Measurements from ENCODE around the gene EPB41.

- TF ChIP-seq, protein P1, sequence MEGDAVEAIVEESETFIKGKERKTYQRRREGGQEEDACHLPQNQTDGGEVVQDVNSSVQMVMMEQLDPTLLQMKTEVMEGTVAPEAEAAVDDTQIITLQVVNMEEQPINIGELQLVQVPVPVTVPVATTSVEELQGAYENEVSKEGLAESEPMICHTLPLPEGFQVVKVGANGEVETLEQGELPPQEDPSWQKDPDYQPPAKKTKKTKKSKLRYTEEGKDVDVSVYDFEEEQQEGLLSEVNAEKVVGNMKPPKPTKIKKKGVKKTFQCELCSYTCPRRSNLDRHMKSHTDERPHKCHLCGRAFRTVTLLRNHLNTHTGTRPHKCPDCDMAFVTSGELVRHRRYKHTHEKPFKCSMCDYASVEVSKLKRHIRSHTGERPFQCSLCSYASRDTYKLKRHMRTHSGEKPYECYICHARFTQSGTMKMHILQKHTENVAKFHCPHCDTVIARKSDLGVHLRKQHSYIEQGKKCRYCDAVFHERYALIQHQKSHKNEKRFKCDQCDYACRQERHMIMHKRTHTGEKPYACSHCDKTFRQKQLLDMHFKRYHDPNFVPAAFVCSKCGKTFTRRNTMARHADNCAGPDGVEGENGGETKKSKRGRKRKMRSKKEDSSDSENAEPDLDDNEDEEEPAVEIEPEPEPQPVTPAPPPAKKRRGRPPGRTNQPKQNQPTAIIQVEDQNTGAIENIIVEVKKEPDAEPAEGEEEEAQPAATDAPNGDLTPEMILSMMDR (IDR thresholded peaks at IDR 0.05; ENCODE audit: low read depth, low read length), result no peak
- no peak for TF ChIP-seq POLR2A (IDR thresholded peaks at IDR 0.05; ENCODE audit: extremely low read depth, insufficient read length)
- no peak for TF ChIP-seq MYC (IDR thresholded peaks at IDR 0.05; ENCODE audit: low read depth, low read length)
- TF ChIP-seq, protein P2, sequence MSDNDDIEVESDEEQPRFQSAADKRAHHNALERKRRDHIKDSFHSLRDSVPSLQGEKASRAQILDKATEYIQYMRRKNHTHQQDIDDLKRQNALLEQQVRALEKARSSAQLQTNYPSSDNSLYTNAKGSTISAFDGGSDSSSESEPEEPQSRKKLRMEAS (IDR thresholded peaks at IDR 0.05; ENCODE audit: low read depth, low read length), result no peak
Observed at GRCh38 chr1:28983509-28984310, 69.3 kb downstream of the EPB41 start.
